Activated CD4-positive, alpha-beta memory T cell treated with anti-CD3 and anti-CD28 coated beads for 36 hours (primary cell): ENCODE data around the gene VPS26B. TPM values are rescaled to one million over a fixed set of nuclear protein-coding genes. Genes with fewer than 3 reads are reported as not detected.

Source experiments
- total RNA-seq, 2 experiments: library from RNA; stranded (reverse); gene quantifications; one replicate each; pipeline ENCODE4 v1.2.3, GENCODE V29; 2021

The VPS26B gene
- total RNA-seq, 2 experiments from 2014 or later: 36.2 to 38.8 TPM

Other genes starting within 250 kb of the VPS26B start
- gene JAM3, start 155.6 kb upstream of the VPS26B start, total RNA-seq: 1 to 10 TPM; 6.3 to 9.0 TPM
- 100 to 1,000 TPM in 1 of 2 experiments, 10 to 100 TPM in 1; 94.6 to 101 TPM for gene NCAPD3, start 704 bp upstream of the VPS26B start, total RNA-seq
- 10 to 100 TPM; 74.0 to 74.3 TPM for gene THYN1, start 28.7 kb downstream of the VPS26B start, total RNA-seq
- 10 to 100 TPM; 20.9 to 22.1 TPM for gene ACAD8, start 28.9 kb downstream of the VPS26B start, total RNA-seq
- gene GLB1L3, start 51.7 kb downstream of the VPS26B start, total RNA-seq: 1 to 10 TPM; 7.1 to 8.6 TPM
- gene GLB1L2, start 107.3 kb downstream of the VPS26B start, total RNA-seq: 1 to 10 TPM; 3.8 to 4.1 TPM
- gene B3GAT1, start 187.6 kb downstream of the VPS26B start, total RNA-seq: under 1 TPM; 0.22 to 0.24 TPM